Endothelial cell (in vitro differentiated cells): ENCODE results near the gene SART1. TPM values are rescaled to one million over a fixed set of nuclear protein-coding genes. Genes with fewer than 3 reads are reported as not detected.
A peak's percentile ranks its signal among the peaks of the same experiment; 100 is the strongest.

Experiments used
- DNase-seq: peaks from one replicate; pipeline ENCODE4 v3.0.0; 2021; ENCODE audit warnings: low spot score
- H3K27ac Mint-ChIP-seq: one replicate; pipeline ENCODE4 v1.8.0; 2021; ENCODE audit warnings: mixed read lengths, inconsistent platforms; ENCODE audit not compliant: unreplicated experiment
- H3K27me3 Mint-ChIP-seq: one replicate; pipeline ENCODE4 v1.8.0; 2021; ENCODE audit warnings: mild to moderate bottlenecking, moderate library complexity, mixed read lengths, inconsistent platforms; ENCODE audit not compliant: unreplicated experiment
- H3K36me3 Mint-ChIP-seq: one replicate; pipeline ENCODE4 v1.8.0; 2021; ENCODE audit warnings: mild to moderate bottlenecking, low read depth, mixed read lengths, inconsistent platforms; ENCODE audit not compliant: unreplicated experiment
- H3K4me1 Mint-ChIP-seq: one replicate; pipeline ENCODE4 v1.8.0; 2021; ENCODE audit warnings: mild to moderate bottlenecking, mixed read lengths, inconsistent platforms; ENCODE audit not compliant: unreplicated experiment
- H3K4me3 Mint-ChIP-seq: one replicate; pipeline ENCODE4 v1.8.0; 2021; ENCODE audit warnings: mild to moderate bottlenecking, mixed read lengths, inconsistent platforms; ENCODE audit not compliant: unreplicated experiment
- H3K9me3 Mint-ChIP-seq: one replicate; pipeline ENCODE4 v1.8.0; 2021; ENCODE audit warnings: mixed read lengths, inconsistent platforms; ENCODE audit not compliant: unreplicated experiment
- total RNA-seq: library from RNA; stranded (reverse); fragmentation: NEBNext Ultra II Directional; extraction: Animal tissue kit (Norgen Biotek cat#: 25700); gene quantifications from one replicate; pipeline ENCODE4 v1.2.1, GENCODE V29; 2021; ENCODE audit not compliant: unreplicated experiment
- TF ChIP-seq, protein P1 (sequence below): fragments of 200-600 bp; sonication (generic); IDR thresholded peaks from one replicate; pipeline ENCODE4 v1.5.0; 2021; ENCODE audit warnings: antibody characterized with exemption; ENCODE audit not compliant: unreplicated experiment

The SART1 gene
- total RNA-seq, 1 donor from 2014 or later = 46.5 TPM

- Mint-ChIP-seq H3K9me3 (no peaks in the 10 kb centered on the region), H3K36me3 (peaks cover 8% of the 10 kb centered on the region), H3K27ac (no peak overlapping the region), H3K4me3 (peak overlapping the region; percentile 79), H3K27me3 (peaks cover 4% of the 10 kb centered on the region), H3K4me1 (no peaks in the 10 kb centered on the region)
- no peak for DNase-seq
- TF ChIP-seq, protein P1, sequence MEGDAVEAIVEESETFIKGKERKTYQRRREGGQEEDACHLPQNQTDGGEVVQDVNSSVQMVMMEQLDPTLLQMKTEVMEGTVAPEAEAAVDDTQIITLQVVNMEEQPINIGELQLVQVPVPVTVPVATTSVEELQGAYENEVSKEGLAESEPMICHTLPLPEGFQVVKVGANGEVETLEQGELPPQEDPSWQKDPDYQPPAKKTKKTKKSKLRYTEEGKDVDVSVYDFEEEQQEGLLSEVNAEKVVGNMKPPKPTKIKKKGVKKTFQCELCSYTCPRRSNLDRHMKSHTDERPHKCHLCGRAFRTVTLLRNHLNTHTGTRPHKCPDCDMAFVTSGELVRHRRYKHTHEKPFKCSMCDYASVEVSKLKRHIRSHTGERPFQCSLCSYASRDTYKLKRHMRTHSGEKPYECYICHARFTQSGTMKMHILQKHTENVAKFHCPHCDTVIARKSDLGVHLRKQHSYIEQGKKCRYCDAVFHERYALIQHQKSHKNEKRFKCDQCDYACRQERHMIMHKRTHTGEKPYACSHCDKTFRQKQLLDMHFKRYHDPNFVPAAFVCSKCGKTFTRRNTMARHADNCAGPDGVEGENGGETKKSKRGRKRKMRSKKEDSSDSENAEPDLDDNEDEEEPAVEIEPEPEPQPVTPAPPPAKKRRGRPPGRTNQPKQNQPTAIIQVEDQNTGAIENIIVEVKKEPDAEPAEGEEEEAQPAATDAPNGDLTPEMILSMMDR = no peak
Measured at GRCh38 chr11:65922565-65922964, 39.0 kb upstream of the SART1 start.

- no peak for DNase-seq
- Mint-ChIP-seq H3K36me3 (peaks cover 8% of the 10 kb centered on the region), H3K4me1 (peaks cover 4% of the 10 kb centered on the region), H3K27me3 (peaks cover 1% of the 10 kb centered on the region), H3K4me3 (no peak overlapping the region), H3K27ac (no peak overlapping the region), H3K9me3 (no peaks in the 10 kb centered on the region)
- TF ChIP-seq, protein P1 = no peak
Measured at GRCh38 chr11:65925397-65925796, 36.1 kb upstream of the SART1 start.

GRCh38 chr11:65927904-65928397 is 33.6 kb upstream of the SART1 start:
- H3K27ac Mint-ChIP-seq = no peak overlapping the region

DNA sequence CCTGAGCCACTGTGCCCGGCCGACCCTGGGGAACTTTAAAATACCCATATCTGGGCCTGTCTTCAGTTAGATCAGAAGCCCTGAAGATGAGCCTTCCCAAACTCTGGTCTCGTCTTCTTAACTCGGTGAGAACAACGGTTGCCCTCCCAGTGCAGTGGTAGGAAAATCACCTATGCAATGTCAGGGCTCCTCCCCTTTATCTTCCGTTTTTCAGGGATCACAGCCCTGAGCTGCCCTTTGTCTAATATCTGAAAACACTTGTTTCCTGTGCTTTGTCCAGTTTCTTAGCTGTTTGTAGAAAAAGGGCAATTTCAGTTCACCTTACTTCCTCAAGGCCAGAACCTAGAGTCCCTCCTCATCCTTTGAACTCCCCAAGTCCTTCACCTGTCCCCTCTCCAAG is 32.9 kb upstream of the SART1 start:
- peaks cover 4% of the 10 kb centered on the region for H3K4me1 Mint-ChIP-seq
- H3K36me3 Mint-ChIP-seq = no peaks in the 10 kb centered on the region
- no peak overlapping the region for H3K4me3 Mint-ChIP-seq
- H3K9me3 Mint-ChIP-seq = no peaks in the 10 kb centered on the region
- no peak for DNase-seq
- peaks cover 3% of the 10 kb centered on the region for H3K27me3 Mint-ChIP-seq
- no peak overlapping the region for H3K27ac Mint-ChIP-seq
- TF ChIP-seq, protein P1 = no peak

More at GRCh38 chr11:65927904-65928397, 33.6 kb upstream of the SART1 start:
- no peak overlapping the region for H3K4me3 Mint-ChIP-seq
- TF ChIP-seq, protein P1 = no peak
- no peaks in the 10 kb centered on the region for H3K9me3 Mint-ChIP-seq
- peaks cover 3% of the 10 kb centered on the region for H3K27me3 Mint-ChIP-seq
- H3K36me3 Mint-ChIP-seq = no peaks in the 10 kb centered on the region
- peaks cover 4% of the 10 kb centered on the region for H3K4me1 Mint-ChIP-seq
- DNase-seq = no peak

- Mint-ChIP-seq H3K4me3 (no peak overlapping the region), H3K27ac (no peak overlapping the region), H3K4me1 (peaks cover 4% of the 10 kb centered on the region), H3K9me3 (no peaks in the 10 kb centered on the region), H3K36me3 (no peaks in the 10 kb centered on the region), H3K27me3 (peaks cover 2% of the 10 kb centered on the region)
- no peak for DNase-seq
- TF ChIP-seq, protein P1 = no peak
Measured at GRCh38 chr11:65931773-65932557, 29.6 kb upstream of the SART1 start.
